Smooth muscle cell (in vitro differentiated cells): ENCODE measurements around the gene AFP. TPM values are rescaled to one million over a fixed set of nuclear protein-coding genes. Genes with fewer than 3 reads are reported as not detected.

Experiments
- DNase-seq: peaks from one replicate; lab custom pipeline; 2025; ENCODE audit not compliant: unreplicated experiment; lab: John Stamatoyannopoulos, UW
- H2AFZ ChIP-seq: fragments of 200-600 bp; sonication (generic); 2 replicates; pipeline ENCODE4 v1.6.0; 2016; ENCODE audit warnings: antibody characterized with exemption, low read depth, mild to moderate bottlenecking
- H3F3A ChIP-seq: fragments of 200-600 bp; sonication (generic); 2 replicates; pipeline ENCODE4 v1.6.0; 2017; ENCODE audit warnings: antibody characterized with exemption, low read depth
- H3K27ac ChIP-seq: fragments of 200-600 bp; sonication (generic); 2 replicates; pipeline ENCODE4 v1.5.1; 2016; ENCODE audit warnings: low read depth, mild to moderate bottlenecking
- H3K27me3 ChIP-seq: fragments of 200-600 bp; sonication (generic); 2 replicates; pipeline ENCODE4 v1.6.1; 2016; ENCODE audit warnings: low read depth, mild to moderate bottlenecking
- H3K36me3 ChIP-seq: fragments of 200-600 bp; sonication (generic); 2 replicates; pipeline ENCODE4 v1.5.1; 2016; ENCODE audit warnings: low read depth
- H3K4me1 ChIP-seq: fragments of 200-600 bp; sonication (generic); 2 replicates; pipeline ENCODE4 v1.5.1; 2016; ENCODE audit warnings: low read depth
- H3K4me2 ChIP-seq: fragments of 200-600 bp; sonication (generic); 2 replicates; pipeline ENCODE4 v1.6.0; 2016; ENCODE audit warnings: mild to moderate bottlenecking
- H3K4me3 ChIP-seq: fragments of 200-600 bp; sonication (generic); 2 replicates; pipeline ENCODE4 v1.5.1; 2016; ENCODE audit warnings: mild to moderate bottlenecking
- H3K79me2 ChIP-seq: fragments of 200-600 bp; sonication (generic); 2 replicates; pipeline ENCODE4 v1.6.0; 2016; ENCODE audit warnings: low read depth, mild to moderate bottlenecking
- H3K9ac ChIP-seq: fragments of 200-600 bp; sonication (generic); 2 replicates; pipeline ENCODE4 v1.6.0; 2016; ENCODE audit warnings: low read depth
- H3K9me3 ChIP-seq: fragments of 200-600 bp; sonication (generic); replicated peaks from 2 replicates; pipeline ENCODE4 v1.5.1; 2016; ENCODE audit warnings: low read depth
- H4K20me1 ChIP-seq: fragments of 200-600 bp; sonication (generic); 2 replicates; pipeline ENCODE4 v1.6.0; 2016; ENCODE audit warnings: low read depth
- CTCF ChIP-seq: fragments of 200-600 bp; sonication (generic); IDR thresholded peaks from 2 replicates; pipeline ENCODE4 v1.5.1; 2017; ENCODE audit warnings: borderline replicate concordance, mild to moderate bottlenecking, antibody characterized with exemption; ENCODE audit not compliant: insufficient read depth, poor library complexity, severe bottlenecking
- WGBS: methylation state at CpG from one replicate; pipeline ENCODE4 v1.1.7; 2016; ENCODE audit warnings: low lambda C conversion rate; 5-methylcytosine and 5-hydroxymethylcytosine counted together
- polyA plus RNA-seq: library from polyadenylated mRNA; unstranded; fragments of >200 nt; fragmentation: Nextera tagmentation; extraction: Ambion mirVana; gene quantifications from 2 replicates; pipeline ENCODE4 v1.2.1, GENCODE V29; 2016
- total RNA-seq: library from RNA; depleted of rRNA; stranded (reverse); fragments of >200 nt; gene quantifications from 2 replicates; pipeline ENCODE4 v1.2.3, GENCODE V29; 2014

AFP gene
- total and polyA plus RNA-seq, 2 experiments from 2014 or later, result 5.0 to 6.0 TPM

DNA sequence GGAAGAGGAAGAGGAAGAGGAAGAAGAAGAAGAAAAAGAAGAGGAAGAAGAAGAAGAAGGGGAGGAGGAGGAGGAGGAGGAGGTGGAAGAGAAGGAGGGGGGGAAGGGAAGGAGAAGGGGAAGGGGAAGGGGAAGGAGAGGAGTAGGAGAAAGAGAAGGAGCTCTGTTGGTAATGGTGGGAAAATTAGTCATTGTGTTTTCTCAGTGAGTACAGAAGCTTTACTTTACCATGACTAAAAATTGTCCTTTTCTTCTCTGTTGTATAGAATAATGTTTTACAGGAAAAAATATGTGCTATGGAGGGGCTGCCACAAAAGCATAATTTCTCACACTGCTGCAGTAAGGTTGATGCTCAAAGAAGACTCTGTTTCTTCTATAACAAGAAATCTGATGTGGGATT, 49.6 kb downstream of the AFP start:
- Histone ChIP-seq H3K4me2 (no peak overlapping the region), H2AFZ (no peak overlapping the region), H3F3A (no peaks in the 10 kb centered on the region), H3K4me3 (no peak overlapping the region), H4K20me1 (no peaks in the 10 kb centered on the region), H3K9me3 (no peaks in the 10 kb centered on the region), H3K9ac (no peak overlapping the region), H3K27ac (no peak overlapping the region), H3K79me2 (no peaks in the 10 kb centered on the region), H3K27me3 (no peaks in the 10 kb centered on the region), H3K4me1 (no peaks in the 10 kb centered on the region), H3K36me3 (no peaks in the 10 kb centered on the region)
- DNase-seq, result no peak
- no peak for TF ChIP-seq CTCF

DNA sequence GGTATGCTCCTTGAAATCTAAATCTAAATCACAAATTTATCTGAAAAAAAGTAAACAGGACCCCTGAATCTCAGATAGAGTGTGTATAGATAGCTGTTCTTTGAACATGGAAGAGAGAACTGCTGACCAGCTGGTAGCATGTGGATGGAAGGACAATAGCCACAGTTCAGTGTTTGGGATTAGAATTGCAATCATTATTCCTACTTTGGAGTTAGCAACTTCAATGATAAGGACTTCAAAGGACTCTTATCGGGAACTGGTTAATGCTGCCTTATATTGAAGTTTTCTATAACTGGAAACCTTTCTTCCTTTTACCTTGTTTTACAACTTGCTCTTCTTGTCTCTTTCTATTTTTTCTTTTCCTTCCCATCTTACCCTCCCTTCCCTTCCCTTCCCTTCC, 50.5 kb downstream of the AFP start:
- 79% methylated on average over 1 of the region's 1 CpG for WGBS
- Histone ChIP-seq H3F3A (no peaks in the 10 kb centered on the region), H3K79me2 (no peaks in the 10 kb centered on the region), H3K4me3 (no peak overlapping the region), H3K36me3 (no peaks in the 10 kb centered on the region), H3K27ac (no peak overlapping the region), H3K9ac (no peak overlapping the region), H3K4me1 (no peaks in the 10 kb centered on the region), H3K27me3 (no peaks in the 10 kb centered on the region), H3K9me3 (no peaks in the 10 kb centered on the region), H4K20me1 (no peaks in the 10 kb centered on the region), H3K4me2 (no peak overlapping the region), H2AFZ (no peak overlapping the region)
- TF ChIP-seq CTCF, result no peak
- DNase-seq, result no peak

DNA sequence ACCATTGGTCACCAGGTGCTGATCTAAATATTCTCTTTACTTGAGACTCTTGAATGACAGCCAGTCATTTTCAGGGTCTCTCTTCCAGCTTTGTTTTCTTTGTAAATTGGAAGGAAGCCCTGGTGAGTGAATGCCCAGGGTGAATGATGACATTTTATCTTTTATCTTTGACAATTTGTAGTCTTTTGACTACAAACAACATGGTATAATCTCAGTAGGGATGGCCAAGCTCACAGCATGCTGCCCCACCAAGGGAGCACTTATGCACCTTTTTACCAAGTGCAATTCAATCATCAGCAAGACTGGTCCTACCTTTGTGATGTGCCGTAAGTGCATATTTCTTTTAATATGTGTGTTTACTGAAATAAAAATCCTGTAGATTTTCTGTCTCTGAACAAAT, 51.2 kb downstream of the AFP start:
- Histone ChIP-seq H3K27ac (no peak overlapping the region), H3K36me3 (no peaks in the 10 kb centered on the region), H3K79me2 (no peaks in the 10 kb centered on the region), H3K4me3 (no peak overlapping the region), H3K27me3 (no peaks in the 10 kb centered on the region), H2AFZ (no peak overlapping the region), H3K9me3 (no peaks in the 10 kb centered on the region), H3K4me1 (no peaks in the 10 kb centered on the region), H3F3A (no peaks in the 10 kb centered on the region), H3K4me2 (no peak overlapping the region), H4K20me1 (no peaks in the 10 kb centered on the region), H3K9ac (no peak overlapping the region)
- WGBS, result 97% methylated on average over 1 of the region's 1 CpG
- DNase-seq, result no peak
- no peak for TF ChIP-seq CTCF

- no peak overlapping the region for H3K9ac ChIP-seq
- H2AFZ ChIP-seq, result peak overlapping the region; percentile 84
- no peak for TF ChIP-seq CTCF
- no peaks in the 10 kb centered on the region for H3K4me1 ChIP-seq
- no peaks in the 10 kb centered on the region for H3K79me2 ChIP-seq
- no peaks in the 10 kb centered on the region for H4K20me1 ChIP-seq
- H3K4me3 ChIP-seq, result peak overlapping the region; percentile 13
- H3K4me2 ChIP-seq, result peak overlapping the region; percentile 57
- no peaks in the 10 kb centered on the region for H3K36me3 ChIP-seq
- H3K9me3 ChIP-seq, result no peaks in the 10 kb centered on the region
- 86% methylated on average over 4 of the region's 4 CpGs for WGBS
- H3K27ac ChIP-seq, result no peak overlapping the region
- no peaks in the 10 kb centered on the region for H3F3A ChIP-seq
- no peaks in the 10 kb centered on the region for H3K27me3 ChIP-seq
- no peak for DNase-seq
These were observed 64.2 kb downstream of the AFP start for GRCh38 chr4:73499996-73500765.
